Testis (tissue), 2 donors: ENCODE results near the gene ADCY10.

ENCODE experiments used
- CTCF ChIP-seq, 3 experiments: fragments of 450-650 bp in 2 of 3; fragments of 200-600 bp in 1 of 3; sonication (generic) in 1 of 3; IDR thresholded peaks; one replicate each; pipeline ENCODE4 v1.5.1; 2016 to 2019; ENCODE audit warnings: antibody characterized with exemption in 3 of 3, mild to moderate bottlenecking in 2 of 3, moderate library complexity in 1 of 3
- POLR2A ChIP-seq: fragments of 450-650 bp; IDR thresholded peaks from one replicate; pipeline ENCODE4 v1.6.1; 2017; ENCODE audit warnings: antibody characterized with exemption, mild to moderate bottlenecking, moderate library complexity

GRCh38 chr1:167802235-167802634, 111.7 kb downstream of the ADCY10 start:
- TF ChIP-seq POLR2A (no peak), CTCF (IDR thresholded peaks at IDR 0.05) (no peak)
